Mesodermal cell (in vitro differentiated cells): ENCODE measurements around the gene GSG1L.

ENCODE experiments used
- H3K27ac ChIP-seq: 2 replicates; pipeline ENCODE4 v1.7.0; 2013; ENCODE audit warnings: mild to moderate bottlenecking, low read depth, low read length, moderate library complexity; ENCODE audit not compliant: severe bottlenecking
- H3K36me3 ChIP-seq: 2 replicates; pipeline ENCODE4 v1.7.1; 2013; ENCODE audit warnings: mild to moderate bottlenecking, low read length, moderate library complexity; ENCODE audit not compliant: control insufficient read depth, insufficient read depth
- H3K4me1 ChIP-seq: one replicate; pipeline ENCODE4 v1.7.1; 2013; ENCODE audit warnings: mild to moderate bottlenecking, low read length; ENCODE audit not compliant: insufficient read depth, control insufficient read depth, poor library complexity, severe bottlenecking
- H3K4me3 ChIP-seq: 2 replicates; pipeline ENCODE4 v1.7.0; 2013; ENCODE audit warnings: low read length, control low read depth, mild to moderate bottlenecking; ENCODE audit not compliant: insufficient read depth, poor library complexity, severe bottlenecking; ENCODE audit errors: extremely low read depth
- H3K9me3 ChIP-seq: 2 replicates; pipeline ENCODE4 v1.7.1; 2013; ENCODE audit warnings: mild to moderate bottlenecking, low read length, moderate library complexity; ENCODE audit not compliant: control insufficient read depth
- WGBS, 2 experiments: methylation state at CpG; one replicate each; pipeline ENCODE4 v1.1.5; 2013; ENCODE audit warnings: missing lambda C conversion rate in 2 of 2; ENCODE audit not compliant: insufficient coverage in 2 of 2; 5-methylcytosine and 5-hydroxymethylcytosine counted together

Gene GSG1L

DNA sequence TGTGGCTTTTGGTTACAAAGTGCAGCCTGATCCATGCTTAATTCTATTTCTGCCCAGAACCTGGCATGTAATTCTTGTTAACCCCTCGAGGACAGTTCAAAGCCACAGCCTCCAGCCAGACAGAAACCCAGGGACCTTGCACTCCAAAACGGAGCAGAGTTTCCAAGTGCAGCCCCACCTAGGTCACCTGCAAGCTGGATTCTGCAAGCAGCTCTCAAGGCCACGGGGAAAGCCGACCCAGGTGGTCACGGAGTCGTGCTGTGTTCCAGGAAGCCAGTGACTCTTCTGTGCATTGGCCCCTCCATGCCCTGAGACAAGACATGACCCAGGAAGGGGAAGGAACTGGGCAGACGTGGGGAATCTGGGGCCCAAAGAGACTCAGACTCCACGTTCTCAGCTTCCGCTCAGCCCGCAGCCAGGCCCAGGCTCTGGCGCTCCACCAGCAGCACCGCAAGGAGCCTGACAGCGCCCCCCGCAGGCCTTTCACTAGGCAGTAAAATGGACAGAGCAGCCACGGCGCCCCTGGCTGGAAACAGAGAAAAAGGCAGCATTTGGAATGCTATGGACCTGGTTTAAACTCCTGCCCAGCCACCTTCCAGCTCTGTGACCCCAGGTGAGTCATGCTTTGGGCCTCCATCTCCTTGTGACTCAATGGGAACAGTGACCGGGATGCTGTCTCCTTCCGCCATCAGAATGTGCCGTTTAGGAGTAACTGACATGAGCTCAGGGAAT lies 27.3 kb upstream of the GSG1L start:
- 82 to 86% methylated on average over 19 of the region's 19 CpGs for WGBS, 2 experiments
- no peak overlapping the region for H3K27ac ChIP-seq
- H3K36me3 ChIP-seq: no peaks in the 10 kb centered on the region

DNA sequence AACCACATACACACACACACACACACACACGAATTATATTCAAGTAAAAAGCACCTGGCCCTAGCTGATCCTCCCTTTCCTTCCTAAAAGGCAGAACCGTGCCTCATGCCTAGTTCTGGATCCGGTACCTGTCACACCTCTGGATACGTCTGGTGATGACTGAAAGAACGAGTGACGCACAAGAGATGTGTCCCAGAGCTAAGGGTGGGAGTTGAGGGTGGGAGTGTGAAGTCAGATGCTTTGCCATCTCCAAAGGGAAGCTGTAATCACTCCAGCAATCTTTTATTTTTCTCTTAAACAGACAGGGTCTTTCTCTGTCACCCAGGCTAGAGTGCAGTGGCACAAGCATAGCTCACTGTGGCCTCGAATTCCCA lies 26.5 kb upstream of the GSG1L start:
- Histone ChIP-seq H3K4me3 (no peak overlapping the region), H3K36me3 (no peaks in the 10 kb centered on the region), H3K27ac (no peak overlapping the region), H3K4me1 (peaks cover 6% of the 10 kb centered on the region), H3K9me3 (no peaks in the 10 kb centered on the region)
- WGBS, 2 experiments: 88 to 95% methylated on average over 2 to 6 of the region's 7 CpGs

More for the DNA sequence above, 27.3 kb upstream of the GSG1L start:
- no peaks in the 10 kb centered on the region for H3K9me3 ChIP-seq
- peaks cover 6% of the 10 kb centered on the region for H3K4me1 ChIP-seq
- no peak overlapping the region for H3K4me3 ChIP-seq

DNA sequence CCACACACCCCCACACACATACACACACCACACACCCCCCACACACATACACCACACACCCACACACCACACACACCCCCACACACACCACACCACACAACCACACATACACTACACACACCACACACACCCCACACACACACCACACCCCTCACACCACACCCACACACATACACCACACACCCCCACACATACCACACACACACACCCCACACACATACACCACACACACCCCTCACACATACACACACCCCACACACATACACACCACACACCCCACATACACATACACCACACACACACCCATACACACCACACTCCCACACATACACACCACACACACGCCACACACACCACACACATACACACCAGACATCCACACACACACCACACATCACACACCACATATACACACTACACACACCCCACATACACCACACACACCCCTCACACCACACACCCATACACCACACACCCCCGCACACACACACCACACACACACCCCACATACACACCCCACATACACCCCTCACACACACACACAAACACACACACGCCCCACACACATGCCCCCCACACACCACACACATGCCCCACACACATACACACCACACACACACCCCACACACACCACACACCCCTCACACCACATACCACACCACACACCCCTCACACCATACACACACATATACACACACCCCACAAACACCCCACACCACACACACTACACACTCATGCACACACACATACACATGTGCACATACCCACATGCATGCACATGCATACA lies 25.9 kb upstream of the GSG1L start:
- Histone ChIP-seq H3K4me3 (no peak overlapping the region), H3K27ac (no peak overlapping the region), H3K36me3 (no peaks in the 10 kb centered on the region), H3K4me1 (peaks cover 6% of the 10 kb centered on the region), H3K9me3 (no peaks in the 10 kb centered on the region)
- 92 to 100% methylated on average over 1 to 2 of the region's 3 CpGs for WGBS, 2 experiments

GRCh38 chr16:28087675-28088300 lies 24.3 kb upstream of the GSG1L start:
- no peaks in the 10 kb centered on the region for H3K36me3 ChIP-seq
- no peak overlapping the region for H3K4me3 ChIP-seq
- 83 to 88% methylated on average over 4 of the region's 7 CpGs for WGBS, 2 experiments
- no peaks in the 10 kb centered on the region for H3K9me3 ChIP-seq
- H3K27ac ChIP-seq: no peak overlapping the region
- H3K4me1 ChIP-seq: no peaks in the 10 kb centered on the region

- no peaks in the 10 kb centered on the region for H3K9me3 ChIP-seq
- no peaks in the 10 kb centered on the region for H3K4me1 ChIP-seq
- 90 to 98% methylated on average over 5 of the region's 8 CpGs for WGBS, 2 experiments
- H3K27ac ChIP-seq: no peak overlapping the region
- H3K4me3 ChIP-seq: no peak overlapping the region
- H3K36me3 ChIP-seq: no peaks in the 10 kb centered on the region
Measured at GRCh38 chr16:28087140-28087660, 23.7 kb upstream of the GSG1L start.

- 90 to 91% methylated on average over 9 to 18 of the region's 21 CpGs for WGBS, 2 experiments
- Histone ChIP-seq H3K9me3 (no peaks in the 10 kb centered on the region), H3K36me3 (no peaks in the 10 kb centered on the region), H3K4me1 (no peaks in the 10 kb centered on the region), H3K4me3 (no peak overlapping the region), H3K27ac (no peak overlapping the region)
Measured at GRCh38 chr16:28086186-28087139, 22.9 kb upstream of the GSG1L start.

DNA sequence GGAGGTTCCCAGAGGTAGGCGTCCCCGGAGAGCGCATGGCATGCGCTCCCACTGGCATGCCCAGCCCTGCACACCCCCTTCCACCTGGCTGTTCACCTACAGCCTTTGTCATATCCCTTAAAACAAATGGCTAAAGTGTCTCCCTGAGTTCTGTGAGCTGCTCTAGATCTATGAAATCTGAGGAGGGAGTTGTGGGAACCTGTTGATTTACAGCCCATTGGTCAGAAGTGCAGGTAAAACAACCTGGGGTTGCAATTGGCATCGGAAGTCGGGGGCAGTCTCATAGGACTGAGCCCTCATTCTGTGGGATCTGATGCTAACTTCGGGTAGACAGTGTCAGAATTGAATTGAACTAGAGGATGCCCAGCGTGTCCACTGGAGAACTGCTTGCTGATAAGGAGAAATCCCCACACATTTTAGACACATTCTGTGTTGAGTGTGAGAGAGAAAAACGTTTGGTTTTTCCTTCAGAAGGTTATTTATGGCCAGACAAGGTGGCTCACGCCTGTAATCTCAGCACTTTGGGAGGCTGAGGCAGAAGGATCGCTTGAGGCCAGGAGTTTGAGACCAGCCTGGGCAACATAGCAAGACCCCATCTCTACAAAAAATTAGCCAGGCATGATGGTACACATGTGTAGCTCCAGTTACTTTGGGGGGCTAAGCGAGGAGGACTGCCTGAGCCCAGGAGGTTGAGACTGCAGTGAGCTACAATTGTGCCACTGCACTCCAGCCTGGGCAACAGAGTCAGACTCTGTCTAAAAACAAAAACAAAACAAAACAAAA lies 22.1 kb upstream of the GSG1L start:
- 85 to 91% methylated on average over 9 to 10 of the region's 12 CpGs for WGBS, 2 experiments
- H3K36me3 ChIP-seq: no peaks in the 10 kb centered on the region
- no peak overlapping the region for H3K4me3 ChIP-seq
- no peaks in the 10 kb centered on the region for H3K4me1 ChIP-seq
- H3K9me3 ChIP-seq: no peaks in the 10 kb centered on the region
- H3K27ac ChIP-seq: no peak overlapping the region

- no peaks in the 10 kb centered on the region for H3K36me3 ChIP-seq
Measured at GRCh38 chr16:28084209-28084608, 20.7 kb upstream of the GSG1L start.

DNA sequence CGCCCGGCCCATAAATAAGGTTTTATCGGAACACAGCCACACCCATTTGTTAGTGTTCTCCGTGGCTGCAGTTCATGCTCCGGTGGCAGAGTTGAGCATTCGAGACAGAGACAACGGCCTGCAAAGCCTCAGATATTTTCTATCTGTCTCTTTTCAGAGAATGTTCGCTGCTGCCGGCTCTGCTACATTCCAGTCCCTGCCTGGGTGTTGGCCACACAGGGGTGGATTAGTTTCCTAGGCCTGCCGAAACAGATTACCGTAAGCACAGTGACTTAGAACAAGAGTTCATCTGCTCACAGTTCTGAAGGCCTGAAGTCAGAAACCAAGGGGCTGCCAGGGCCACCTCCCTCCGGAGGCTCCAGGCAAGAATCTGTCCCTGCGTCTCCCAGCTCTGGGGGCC lies 19.1 kb upstream of the GSG1L start:
- Histone ChIP-seq H3K4me1 (no peaks in the 10 kb centered on the region), H3K27ac (peak overlapping the region; percentile 23), H3K4me3 (no peak overlapping the region), H3K9me3 (no peaks in the 10 kb centered on the region), H3K36me3 (no peaks in the 10 kb centered on the region)
- WGBS, 2 experiments: 89 to 92% methylated on average over 13 of the region's 13 CpGs

More at GRCh38 chr16:28084209-28084608, 20.7 kb upstream of the GSG1L start:
- Histone ChIP-seq H3K27ac (no peak overlapping the region), H3K4me3 (no peak overlapping the region), H3K4me1 (no peaks in the 10 kb centered on the region), H3K9me3 (no peaks in the 10 kb centered on the region)
- 76 to 90% methylated on average over 5 of the region's 6 CpGs for WGBS, 2 experiments
